NCI-H2107 (cell line): ENCODE data around the gene AADACL2.

Experiments used
- DNase-seq: peaks from one replicate; lab custom pipeline; 2025; lab: John Stamatoyannopoulos, UW

The AADACL2 gene

DNA sequence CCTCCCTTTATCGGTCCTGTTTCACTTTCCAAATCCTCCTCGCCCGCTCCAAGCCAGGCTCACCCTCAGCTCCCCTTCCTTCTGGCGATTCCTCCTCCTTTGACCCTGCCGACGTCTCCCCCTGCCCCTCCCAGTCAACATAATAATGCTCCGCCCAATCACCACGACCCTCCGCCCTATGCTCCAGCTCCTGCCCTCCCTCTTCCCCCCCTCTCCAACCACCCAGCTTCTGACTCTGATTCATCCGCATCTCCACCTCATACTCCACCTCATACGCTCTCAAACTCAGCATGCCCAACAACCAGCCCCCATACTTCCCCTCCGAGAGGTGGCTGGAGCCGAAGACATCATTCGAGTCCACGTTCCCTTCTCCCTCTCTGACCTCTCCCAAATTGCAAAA, 73.1 kb downstream of the AADACL2 start:
- no peak for DNase-seq
